Measurements from ENCODE around the gene FOXP4. TPM values are rescaled to one million over a fixed set of nuclear protein-coding genes. Genes with fewer than 3 reads are reported as not detected.
A peak's percentile ranks its signal among the peaks of the same experiment; 100 is the strongest.

Gene FOXP4
- total RNA-seq, 1 experiment from 2014 or later, result 2.3 TPM

- DNase-seq (ENCODE audit: low spot score), result no peak
- in situ Hi-C loops (cut with HindIII; ENCODE audit: low sequenced_read_pairs), result no loop called here
Observed at GRCh38 chr6:41559655-41560427, 13.7 kb downstream of the FOXP4 start.

GRCh38 chr6:41560431-41561192, 14.4 kb downstream of the FOXP4 start:
- peak; percentile 43 for DNase-seq (ENCODE audit: low spot score)
- in situ Hi-C loops (cut with HindIII; ENCODE audit: low sequenced_read_pairs), result no loop called here

DNA sequence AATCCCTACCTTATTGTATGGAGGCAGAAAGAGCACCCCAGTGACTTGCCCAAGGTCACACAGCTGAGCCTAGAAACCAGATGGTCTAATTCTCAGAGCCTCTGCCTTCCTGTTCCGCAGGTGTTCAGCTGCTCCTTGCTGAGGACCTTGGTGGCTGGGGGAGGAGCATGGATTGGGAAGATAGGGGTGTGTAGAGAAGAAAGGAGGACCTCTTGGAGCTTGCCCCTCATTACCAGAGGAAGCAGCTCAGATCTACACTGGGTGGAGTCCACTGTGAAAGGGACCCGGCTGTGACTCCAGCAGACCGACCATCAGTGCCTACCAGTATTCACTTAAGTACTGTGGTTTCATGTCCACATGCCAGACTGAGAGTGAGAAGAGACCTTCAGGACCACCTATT, 15.2 kb downstream of the FOXP4 start:
- DNase-seq (ENCODE audit: low spot score), result no peak
- in situ Hi-C loops (cut with HindIII; ENCODE audit: low sequenced_read_pairs), result no loop called here

DNA sequence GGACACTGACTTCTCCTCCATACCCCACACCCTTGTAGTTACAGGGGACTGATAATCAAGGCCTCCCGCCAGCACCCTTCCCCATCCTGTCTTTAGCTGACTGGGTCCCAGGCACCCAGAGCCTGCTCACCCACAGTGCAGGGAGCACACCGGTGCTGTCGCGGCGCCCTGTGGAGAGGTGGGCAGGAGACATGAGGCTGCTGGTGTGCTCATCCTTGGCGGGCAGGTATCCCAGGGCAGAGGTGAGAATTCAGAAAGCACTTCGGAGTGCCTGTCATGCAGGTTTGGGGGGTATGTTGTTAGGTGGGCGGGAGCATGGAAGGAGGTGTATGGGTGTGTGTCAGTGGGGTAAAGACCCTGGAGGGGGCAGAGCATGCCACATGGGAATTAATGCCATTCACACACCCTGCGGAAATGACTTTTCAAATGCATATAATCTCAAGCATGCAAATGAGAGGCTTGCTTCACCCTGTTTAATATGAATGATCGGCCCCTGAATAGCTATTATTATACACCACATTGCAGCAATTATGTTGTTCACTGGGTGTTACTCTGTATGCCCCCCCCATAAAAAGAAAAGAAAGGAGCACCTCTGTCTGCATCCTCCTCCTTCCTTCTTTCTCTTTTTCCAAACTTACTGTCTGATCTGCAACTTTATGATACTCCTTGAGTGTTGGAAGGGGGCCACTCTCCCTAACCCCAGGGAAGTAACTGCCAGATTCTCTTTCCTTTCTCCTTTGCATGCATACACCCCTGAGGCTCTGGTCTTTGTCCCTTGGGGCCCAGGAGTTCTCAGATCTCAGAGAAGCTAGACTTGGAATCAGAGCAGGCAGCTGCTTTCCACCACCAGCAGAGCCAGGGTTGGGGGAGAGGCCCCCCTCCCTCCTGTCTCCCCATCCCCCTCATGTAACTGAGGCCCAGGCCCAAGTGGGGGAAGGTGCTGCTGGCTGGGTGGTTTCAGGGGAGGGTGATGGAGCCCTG, 16.0 kb downstream of the FOXP4 start:
- no peak for DNase-seq (ENCODE audit: low spot score)
- in situ Hi-C loops (cut with HindIII; ENCODE audit: low sequenced_read_pairs), result no loop called here

- DNase-seq (ENCODE audit: low spot score), result no peak
- in situ Hi-C loops (cut with HindIII; ENCODE audit: low sequenced_read_pairs), result no loop called here
Observed at GRCh38 chr6:41563060-41563776, 17.0 kb downstream of the FOXP4 start.

DNA sequence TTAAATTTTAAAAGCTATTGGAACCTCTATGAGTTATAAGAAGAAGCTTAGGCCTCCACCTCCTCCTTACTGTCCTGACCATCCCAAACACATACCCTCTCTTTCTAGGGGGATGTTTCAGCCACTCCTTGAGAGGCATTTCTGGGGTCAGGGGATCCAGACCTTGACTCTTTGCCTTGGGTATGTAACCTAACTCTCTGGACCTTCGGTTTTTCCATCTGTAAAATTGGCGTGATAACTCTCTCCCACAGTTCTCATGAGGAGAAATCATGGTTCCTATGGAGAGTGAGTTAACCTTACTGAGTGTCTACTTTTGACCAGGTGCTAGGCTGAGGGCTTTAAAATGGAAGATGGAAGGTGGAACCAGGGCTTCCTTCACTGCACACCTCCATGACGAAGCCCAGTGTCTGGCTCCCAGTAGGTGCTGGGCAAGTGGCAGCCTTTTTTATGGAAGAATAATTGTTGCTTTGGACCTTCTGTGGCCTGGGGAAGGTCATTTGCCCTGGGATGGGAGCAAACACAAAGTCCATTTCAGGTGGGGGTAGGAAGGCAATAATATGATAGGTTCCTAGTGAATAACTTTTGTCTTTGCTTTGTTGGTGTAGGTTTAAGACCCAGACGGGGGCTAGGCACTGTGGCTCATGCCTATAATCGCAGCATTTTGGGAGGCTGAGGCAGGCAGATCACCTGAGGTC, 18.4 kb downstream of the FOXP4 start:
- in situ Hi-C loops (cut with HindIII; ENCODE audit: low sequenced_read_pairs), result no loop called here

DNA sequence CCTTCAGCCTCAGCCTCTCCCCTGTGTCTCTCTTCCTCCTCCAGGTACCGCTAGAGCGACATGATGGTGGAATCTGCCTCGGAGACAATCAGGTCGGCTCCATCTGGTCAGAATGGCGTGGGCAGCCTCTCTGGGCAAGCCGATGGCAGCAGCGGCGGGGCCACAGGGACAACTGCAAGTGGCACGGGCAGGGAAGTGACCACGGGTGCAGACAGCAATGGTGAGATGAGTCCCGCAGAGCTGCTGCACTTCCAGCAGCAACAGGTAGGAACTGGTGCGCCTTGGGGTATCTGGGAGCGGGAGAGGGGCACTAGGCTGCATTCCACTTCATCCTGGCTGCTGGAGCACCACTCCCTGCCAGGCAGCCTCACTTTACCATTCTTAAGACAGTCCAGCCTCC, 19.5 kb downstream of the FOXP4 start:
- in situ Hi-C loops (cut with HindIII; ENCODE audit: low sequenced_read_pairs), result no loop called here
- no peak for DNase-seq (ENCODE audit: low spot score)

More for the DNA sequence above, 18.4 kb downstream of the FOXP4 start:
- DNase-seq (ENCODE audit: low spot score), result no peak

- DNase-seq (ENCODE audit: low spot score), result no peak
- in situ Hi-C loops (cut with HindIII; ENCODE audit: low sequenced_read_pairs), result no loop called here
Observed at GRCh38 chr6:41566961-41567360, 20.8 kb downstream of the FOXP4 start.

DNA sequence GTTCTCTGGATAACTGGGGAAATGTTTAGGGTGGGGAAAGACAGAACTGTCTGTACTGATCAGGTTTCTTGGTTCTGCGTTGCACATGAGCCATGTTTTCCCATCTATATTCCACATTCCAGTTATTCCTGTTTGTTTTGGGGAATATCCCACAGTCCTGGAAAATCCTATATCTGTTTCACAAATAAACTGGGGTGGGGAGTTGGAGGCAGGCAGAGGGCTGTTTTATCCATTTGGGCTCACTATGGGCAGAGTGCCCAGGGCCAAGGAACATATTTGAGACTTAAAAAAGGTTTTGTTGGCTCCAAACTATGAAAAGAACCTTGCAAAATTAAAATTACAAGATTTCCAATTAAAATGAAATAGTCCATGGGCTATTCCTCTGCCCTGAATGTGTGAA, 21.5 kb downstream of the FOXP4 start:
- no peak for DNase-seq (ENCODE audit: low spot score)
- in situ Hi-C loops (cut with HindIII; ENCODE audit: low sequenced_read_pairs), result no loop called here

DNA sequence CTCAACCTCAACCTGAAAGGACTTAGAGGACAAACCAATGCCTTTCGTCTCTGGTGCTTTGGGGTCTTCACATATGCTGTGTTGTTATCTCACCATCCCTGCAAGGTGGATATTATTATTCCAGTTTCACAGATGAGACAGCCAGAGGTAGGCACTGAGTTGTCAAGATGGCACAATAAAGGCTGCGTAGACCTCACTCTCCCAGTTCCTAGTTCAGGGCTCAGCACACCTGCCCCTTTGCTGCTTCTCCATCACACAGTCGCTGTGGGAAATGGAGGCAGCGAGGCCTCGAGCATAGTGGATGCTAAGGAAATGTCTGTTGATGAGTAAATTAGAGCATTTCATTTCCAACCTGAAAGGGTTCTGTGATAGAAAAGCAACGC, 22.0 kb downstream of the FOXP4 start:
- no peak for DNase-seq (ENCODE audit: low spot score)

GRCh38 chr6:41568585-41569384, 22.6 kb downstream of the FOXP4 start:
- in situ Hi-C loops (cut with HindIII; ENCODE audit: low sequenced_read_pairs), result no loop called here
- DNase-seq (ENCODE audit: low spot score), result no peak

More for the DNA sequence above, 22.0 kb downstream of the FOXP4 start:
- in situ Hi-C loops (cut with HindIII; ENCODE audit: low sequenced_read_pairs), result no loop called here

- in situ Hi-C loops (cut with HindIII; ENCODE audit: low sequenced_read_pairs), result no loop called here
Observed at GRCh38 chr6:41570259-41570615, 24.1 kb downstream of the FOXP4 start.

DNA sequence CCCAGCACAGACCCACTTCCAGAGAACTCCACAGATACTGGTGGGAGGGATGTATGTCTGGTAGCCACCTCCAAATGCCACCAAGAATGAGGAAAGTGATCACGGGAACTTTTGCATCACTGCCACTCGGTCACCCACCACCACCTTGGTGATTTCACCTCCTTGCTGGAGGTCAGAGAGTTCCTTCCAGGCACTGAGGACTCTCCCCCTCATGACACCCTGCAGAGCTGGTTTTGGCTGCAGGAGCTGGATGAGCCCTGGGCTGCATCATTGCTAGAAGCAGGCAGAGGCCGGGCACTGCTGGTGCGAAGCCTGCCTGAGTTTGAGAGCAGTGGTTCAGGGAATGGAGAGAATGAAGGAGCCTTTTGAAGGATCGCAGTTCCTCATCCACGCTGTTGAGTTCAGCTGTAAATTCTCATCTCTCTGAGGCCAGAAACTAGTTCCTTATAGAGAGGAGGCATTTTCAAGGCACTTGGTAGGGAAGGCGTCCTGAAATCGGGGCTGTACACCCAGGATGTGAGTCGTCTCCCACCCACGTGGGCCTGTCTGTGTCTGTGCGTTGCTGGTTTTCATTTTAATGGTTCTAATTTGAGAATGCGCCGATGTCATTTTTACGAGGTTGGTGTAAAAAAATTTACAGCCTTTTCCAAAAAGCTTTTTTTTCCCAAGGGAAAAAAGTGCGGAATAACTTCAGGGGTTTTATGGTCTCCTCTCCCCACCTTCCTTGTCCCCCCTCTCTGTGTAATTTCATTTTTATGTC, 25.0 kb downstream of the FOXP4 start:
- in situ Hi-C loops (cut with HindIII; ENCODE audit: low sequenced_read_pairs), result no loop called here
- DNase-seq (ENCODE audit: low spot score), result no peak

More at GRCh38 chr6:41570259-41570615, 24.1 kb downstream of the FOXP4 start:
- no peak for DNase-seq (ENCODE audit: low spot score)

GRCh38 chr6:41572613-41573012, 26.4 kb downstream of the FOXP4 start:
- in situ Hi-C loops (cut with HindIII; ENCODE audit: low sequenced_read_pairs), result no loop called here
- DNase-seq (ENCODE audit: low spot score), result no peak

DNA sequence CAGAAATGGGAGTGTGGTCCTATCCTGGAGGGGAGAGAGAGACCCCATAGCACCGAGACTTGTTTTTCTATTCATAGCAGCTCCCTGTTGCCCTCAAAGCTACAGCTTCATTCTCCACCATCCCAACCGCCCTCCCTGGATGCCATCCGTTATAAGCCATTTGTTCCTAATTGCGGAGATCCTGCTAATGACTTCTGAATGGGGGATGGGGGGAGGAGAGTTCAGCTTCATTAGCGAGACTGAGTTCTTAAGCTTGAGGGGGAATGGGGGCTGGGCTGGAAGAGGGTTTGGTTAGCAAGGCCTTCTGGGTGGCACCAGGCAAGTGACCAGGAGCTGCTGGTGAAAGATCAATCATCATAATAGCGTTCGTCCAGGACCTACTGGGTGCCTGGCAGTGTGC, 27.1 kb downstream of the FOXP4 start:
- in situ Hi-C loops (cut with HindIII; ENCODE audit: low sequenced_read_pairs), result no loop called here
- DNase-seq (ENCODE audit: low spot score), result no peak

DNA sequence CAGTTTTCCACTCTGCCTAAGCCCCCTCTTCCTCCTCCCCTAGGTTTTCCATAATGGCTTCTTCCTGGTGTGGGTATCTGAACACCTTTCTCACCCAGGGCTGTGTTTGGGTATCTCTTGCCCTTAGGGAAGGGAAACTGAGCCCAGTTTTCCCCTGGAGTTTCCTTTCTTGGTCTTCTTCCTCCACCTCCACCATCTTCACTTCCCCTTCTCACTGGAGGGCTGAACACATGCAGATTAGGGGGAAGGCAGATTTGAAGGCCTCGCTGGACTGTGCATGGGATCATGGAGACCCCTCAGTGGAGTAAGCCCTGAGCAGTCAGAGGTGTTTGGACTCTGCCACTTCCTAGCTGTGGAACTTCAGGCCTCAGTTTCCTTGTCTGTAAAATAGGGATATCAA, 27.8 kb downstream of the FOXP4 start:
- in situ Hi-C loops (cut with HindIII; ENCODE audit: low sequenced_read_pairs), result no loop called here
- no peak for DNase-seq (ENCODE audit: low spot score)

- in situ Hi-C loops (cut with HindIII; ENCODE audit: low sequenced_read_pairs), result no loop called here
- DNase-seq (ENCODE audit: low spot score), result no peak
Observed at GRCh38 chr6:41575598-41575997, 29.4 kb downstream of the FOXP4 start.

Data from G401 (cell line).